Gastroesophageal sphincter (tissue), 3 donors: ENCODE results near the gene SGPL1.

Experiments
- EP300 ChIP-seq: sonication (generic); formaldehyde crosslinking; IDR thresholded peaks from one replicate; pipeline ENCODE4 v1.6.1; 2017; ENCODE audit warnings: antibody characterized with exemption, mild to moderate bottlenecking
- POLR2A ChIP-seq, 2 donors: fragments of 450-650 bp; IDR thresholded peaks; one replicate each; pipeline ENCODE4 v1.6.1; 2017; ENCODE audit warnings: antibody characterized with exemption in 2 of 2, mild to moderate bottlenecking in 2 of 2, moderate library complexity in 1 of 2
- TF ChIP-seq, protein P1 (sequence below), 4 experiments: fragments of 200-600 bp in 2 of 4; fragments of 450-650 bp in 2 of 4; sonication (generic) in 1 of 4; IDR thresholded peaks; one replicate each; pipeline ENCODE4 v1.5.1; 2017 to 2019; ENCODE audit warnings: antibody characterized with exemption in 4 of 4, mild to moderate bottlenecking in 2 of 4, moderate library complexity in 2 of 4

GRCh38 chr10:70777063-70777875 lies 38.5 kb upstream of the SGPL1 start:
- TF ChIP-seq, protein P1, sequence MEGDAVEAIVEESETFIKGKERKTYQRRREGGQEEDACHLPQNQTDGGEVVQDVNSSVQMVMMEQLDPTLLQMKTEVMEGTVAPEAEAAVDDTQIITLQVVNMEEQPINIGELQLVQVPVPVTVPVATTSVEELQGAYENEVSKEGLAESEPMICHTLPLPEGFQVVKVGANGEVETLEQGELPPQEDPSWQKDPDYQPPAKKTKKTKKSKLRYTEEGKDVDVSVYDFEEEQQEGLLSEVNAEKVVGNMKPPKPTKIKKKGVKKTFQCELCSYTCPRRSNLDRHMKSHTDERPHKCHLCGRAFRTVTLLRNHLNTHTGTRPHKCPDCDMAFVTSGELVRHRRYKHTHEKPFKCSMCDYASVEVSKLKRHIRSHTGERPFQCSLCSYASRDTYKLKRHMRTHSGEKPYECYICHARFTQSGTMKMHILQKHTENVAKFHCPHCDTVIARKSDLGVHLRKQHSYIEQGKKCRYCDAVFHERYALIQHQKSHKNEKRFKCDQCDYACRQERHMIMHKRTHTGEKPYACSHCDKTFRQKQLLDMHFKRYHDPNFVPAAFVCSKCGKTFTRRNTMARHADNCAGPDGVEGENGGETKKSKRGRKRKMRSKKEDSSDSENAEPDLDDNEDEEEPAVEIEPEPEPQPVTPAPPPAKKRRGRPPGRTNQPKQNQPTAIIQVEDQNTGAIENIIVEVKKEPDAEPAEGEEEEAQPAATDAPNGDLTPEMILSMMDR (IDR thresholded peaks at IDR 0.05) = no peak
- TF ChIP-seq POLR2A (IDR thresholded peaks at IDR 0.05) (no peak), EP300 (no peak)
